ENCODE measurements around the gene GDPGP1. TPM values are rescaled to one million over a fixed set of nuclear protein-coding genes. Genes with fewer than 3 reads are reported as not detected.
"Not testable (repeated sequence)": the region's sequence is repeated elsewhere in the genome, so short reads cannot be mapped to it uniquely, and the experiment has no call there.

Gene GDPGP1
- total RNA-seq, 1 donor from 2014 or later = 9.2 TPM

DNA sequence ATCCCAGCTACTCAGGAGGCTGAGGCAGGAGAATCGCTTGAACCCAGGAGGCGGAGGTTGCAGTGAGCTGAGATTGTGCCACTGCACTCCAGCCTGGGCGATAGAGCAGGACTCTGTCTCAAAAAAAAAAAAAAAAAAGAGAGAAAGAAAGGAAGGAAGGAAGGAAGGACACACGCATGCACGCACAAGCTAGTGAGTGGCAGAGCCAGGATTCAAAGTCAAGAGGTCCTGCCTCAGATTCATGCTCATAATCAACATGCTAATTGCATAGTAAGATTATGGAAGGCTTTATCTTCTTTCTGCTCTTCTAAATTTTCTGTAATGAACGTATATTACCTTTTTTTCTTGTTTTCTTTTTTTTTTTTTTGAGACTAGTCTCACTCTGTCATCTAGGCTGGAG lies 26.7 kb downstream of the GDPGP1 start:
- DNase-seq (ENCODE audit: low read depth in 2 of 2) = peak; percentile 60 to 76

DNA sequence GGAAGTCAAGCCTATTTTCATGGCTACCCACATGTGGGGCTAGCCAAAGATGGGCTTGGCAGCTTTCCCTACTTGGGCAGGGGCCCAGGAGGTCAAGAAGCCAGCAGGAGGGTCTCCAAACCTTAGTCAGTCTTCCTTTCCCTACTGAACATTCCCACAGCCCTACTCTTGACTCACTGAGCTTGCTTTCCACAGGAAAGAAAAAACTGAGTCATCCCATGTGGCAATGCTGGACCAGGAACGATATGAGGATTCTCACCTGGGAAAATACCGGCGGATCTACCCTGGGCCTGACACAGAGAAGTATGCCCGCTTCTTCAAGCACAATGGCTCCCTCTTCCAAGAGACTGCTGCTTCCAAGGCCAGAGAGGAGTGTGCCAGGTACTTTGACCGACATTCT lies 27.8 kb downstream of the GDPGP1 start:
- DNase-seq (ENCODE audit: low read depth in 2 of 2) = peak; percentile 89 to 96

DNA sequence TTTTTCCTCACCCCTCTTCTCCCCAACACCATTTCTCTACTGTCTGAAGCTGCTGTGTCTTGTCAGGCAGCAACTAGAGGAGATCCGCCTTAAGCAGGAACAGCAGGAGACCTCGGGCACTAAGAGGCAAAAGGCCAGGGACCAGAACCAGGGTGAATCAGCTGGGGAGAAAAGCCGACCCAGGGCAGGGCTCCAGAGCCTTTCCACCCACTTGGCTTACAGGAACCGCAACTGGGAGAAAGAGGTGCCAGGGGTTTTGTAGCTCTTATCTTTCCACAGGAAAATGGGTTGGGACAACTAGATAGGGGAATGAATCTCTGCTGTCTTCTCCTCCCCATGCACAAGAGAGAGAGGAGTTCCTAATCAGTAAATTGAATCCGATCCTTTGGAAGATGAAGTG lies 28.4 kb downstream of the GDPGP1 start:
- DNase-seq (ENCODE audit: low read depth in 2 of 2) = peak in 1 of 2 donors; percentile 22

DNA sequence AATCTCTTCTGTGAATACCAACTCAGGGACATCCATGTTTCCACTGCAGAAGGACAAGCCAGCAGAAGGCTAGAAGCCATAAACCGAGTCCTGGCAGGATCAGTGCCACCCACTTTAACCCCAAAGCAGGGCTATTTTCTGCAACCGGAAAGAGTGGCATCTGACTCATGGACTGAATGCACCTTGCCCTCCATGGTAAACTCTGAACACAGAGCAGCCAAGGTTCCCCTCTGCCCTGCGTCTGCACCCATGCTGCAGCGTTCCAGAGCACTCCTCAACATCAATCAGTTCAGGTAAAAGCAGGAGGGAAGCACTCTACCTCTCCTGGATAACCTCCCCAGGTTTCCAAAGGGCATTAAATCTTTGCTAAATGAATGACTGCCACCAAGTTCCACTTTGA lies 30.7 kb downstream of the GDPGP1 start:
- peak in 1 of 2 donors; percentile 74 for DNase-seq (ENCODE audit: low read depth in 2 of 2)

DNA sequence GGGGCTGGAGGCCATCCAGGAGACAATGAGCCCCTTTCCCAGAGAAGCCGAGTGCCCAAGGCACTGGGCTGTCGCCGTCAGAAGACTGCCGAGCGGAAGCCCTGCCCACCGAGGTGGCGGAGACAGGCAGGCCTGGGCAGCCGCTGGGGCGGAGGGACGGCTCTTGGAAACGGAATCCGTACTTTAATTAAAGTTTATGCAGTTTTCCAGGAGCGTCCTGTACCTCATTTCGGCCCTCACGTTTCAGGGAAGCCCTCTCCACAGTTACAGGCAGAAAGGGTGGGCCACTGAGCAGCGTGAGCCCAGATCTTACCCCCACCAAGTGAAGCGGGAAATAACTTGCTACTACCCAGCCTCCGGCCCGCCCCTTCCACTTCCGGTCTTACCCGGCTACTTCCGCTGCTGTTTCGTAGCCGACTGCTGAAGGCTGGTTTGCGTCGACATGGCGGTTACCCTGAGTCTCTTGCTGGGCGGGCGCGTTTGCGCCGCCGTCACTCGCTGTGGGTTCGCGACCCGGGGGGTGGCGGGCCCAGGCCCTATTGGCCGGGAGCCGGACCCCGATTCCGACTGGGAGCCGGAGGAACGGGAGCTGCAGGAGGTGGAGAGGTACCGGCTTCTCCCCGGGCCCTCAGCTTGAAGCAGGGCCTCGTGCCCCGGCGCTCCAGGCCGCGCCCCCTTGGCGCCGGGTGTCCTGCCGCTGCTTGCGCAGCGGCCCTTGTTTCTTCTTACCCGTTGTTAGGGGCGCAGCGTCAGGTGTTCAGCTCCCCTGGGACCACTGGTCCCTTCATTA lies 31.5 kb downstream of the GDPGP1 start, which contains the start of gene NGRN:
TSS of gene NGRN (plus strand) at position 402 of the 790 bp plus-strand sequence. CDS start at position 443, 41 bp downstream.
- DNase-seq (ENCODE audit: low read depth in 2 of 2) = peak; percentile 87 to 97

DNA sequence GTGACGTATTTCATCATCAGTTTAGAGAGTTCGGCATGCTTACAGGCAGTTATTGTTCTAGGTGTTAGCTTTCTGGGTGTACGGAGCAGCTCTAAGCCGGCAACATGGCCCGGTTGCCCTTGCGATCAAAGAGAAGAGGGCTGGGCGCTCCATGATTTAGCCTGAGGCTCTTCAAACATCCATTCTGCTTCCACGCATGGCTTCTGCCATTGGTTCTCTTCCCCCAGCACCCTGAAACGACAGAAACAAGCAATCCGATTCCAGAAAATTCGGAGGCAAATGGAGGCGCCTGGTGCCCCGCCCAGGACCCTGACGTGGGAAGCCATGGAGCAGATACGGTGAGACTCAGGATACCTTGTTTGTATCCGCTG lies 32.0 kb downstream of the GDPGP1 start:
- DNase-seq (ENCODE audit: low read depth in 2 of 2) = peak in 1 of 2 donors; percentile 55

DNA sequence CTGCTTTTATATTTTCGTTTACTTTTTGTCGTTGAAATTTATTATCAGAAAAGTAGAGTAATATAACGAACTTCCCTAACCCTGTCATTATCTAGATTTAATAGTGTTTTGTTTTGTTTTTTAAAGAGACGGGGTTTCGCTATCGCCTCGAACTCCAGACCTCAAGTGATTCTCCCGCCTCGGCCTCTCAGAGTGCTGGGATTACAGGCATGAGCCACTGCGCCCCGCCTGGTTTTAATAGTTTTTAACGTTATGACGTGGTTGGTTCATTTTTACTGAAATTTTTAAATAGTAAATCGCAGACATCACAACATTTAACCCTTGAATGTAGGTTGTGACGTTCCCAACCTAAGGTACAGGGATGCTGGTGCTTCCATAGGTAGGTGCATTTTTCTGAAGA lies 32.5 kb downstream of the GDPGP1 start:
- peak in 1 of 2 donors; percentile 51 for DNase-seq (ENCODE audit: low read depth in 2 of 2)

DNA sequence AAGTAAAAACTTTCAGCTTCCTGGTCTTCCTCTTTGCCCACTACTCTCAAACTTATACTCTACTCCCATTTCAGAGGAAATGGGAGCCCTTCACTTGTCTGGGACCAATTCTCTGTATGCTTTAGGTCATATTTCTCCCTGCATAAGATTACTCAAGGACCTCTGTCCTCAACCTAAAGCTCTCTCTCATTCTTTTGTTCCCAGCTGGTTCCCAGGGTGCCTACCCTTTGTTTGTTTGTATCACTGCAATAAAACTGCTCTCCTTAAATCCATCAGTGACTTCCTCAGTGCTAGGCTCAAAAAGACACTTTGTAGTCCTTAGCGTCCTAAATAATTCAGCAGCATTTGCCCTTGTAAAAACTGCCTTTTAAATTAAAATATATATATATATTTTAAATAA lies 34.4 kb downstream of the GDPGP1 start:
- DNase-seq (ENCODE audit: low read depth in 2 of 2) = no peak

DNA sequence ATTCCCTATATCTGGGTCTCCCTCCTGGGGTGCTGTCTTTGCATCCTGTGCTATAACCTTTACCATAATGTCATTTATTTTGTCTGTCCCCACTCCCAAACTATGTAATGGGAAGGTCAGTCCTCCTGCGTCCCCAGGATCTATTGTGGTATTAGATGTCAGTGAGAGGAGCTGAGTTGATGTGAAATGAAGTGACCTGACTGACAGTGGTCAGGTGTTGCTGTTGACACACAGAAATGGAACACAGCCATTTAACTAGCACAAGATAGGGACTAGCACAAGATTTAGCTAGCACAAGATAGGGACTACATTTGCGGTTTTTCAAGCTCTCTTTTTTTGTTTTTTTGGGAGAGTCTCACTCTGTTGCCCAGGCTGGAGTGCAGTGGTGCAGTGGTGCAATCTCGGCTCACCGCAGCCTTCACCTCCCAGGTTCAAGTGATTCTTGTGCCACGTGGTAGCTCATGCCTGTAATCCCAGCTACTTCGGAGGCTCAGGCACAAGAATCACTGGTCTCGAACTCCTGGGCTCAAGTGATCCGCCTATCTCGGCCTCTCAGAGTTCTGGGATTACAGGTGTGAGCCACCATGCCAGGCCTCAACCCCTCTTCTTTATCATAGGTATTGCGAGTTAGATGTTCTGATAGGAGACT lies 36.6 kb downstream of the GDPGP1 start:
- DNase-seq (ENCODE audit: low read depth in 2 of 2) = no peak

DNA sequence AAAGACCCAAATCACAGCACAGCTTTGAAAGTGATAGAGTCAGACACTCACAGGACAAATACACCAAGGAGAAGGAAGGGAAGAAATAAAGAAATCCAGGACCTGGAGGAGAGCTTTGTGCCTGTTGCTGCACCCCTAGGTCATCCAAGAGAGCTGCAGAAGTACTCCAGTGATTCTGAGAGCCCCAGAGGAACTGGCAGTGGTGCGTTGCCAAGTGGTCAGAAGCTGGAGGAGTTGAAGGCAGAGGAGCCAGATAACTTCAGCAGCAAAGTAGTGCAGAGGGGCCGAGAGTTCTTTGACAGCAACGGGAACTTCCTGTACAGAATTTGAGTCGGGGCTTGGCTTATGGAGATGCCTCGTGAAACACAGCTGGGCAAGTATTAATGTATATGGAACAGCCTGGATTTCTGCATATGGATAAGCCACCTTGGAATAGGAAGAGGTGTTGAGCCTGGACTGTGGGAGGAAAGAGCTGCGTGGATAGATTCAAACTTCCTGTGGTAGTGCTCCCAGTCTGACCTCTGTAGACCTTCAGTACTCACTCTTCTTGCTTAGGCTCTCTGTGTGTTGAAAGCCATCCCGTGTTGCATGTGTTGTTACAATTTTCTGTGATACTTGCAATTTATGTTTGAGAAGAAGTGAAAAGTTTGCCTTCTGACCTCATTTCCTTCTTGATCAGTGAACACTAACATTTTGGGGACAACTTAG lies 37.6 kb downstream of the GDPGP1 start:
- DNase-seq (ENCODE audit: low read depth in 2 of 2) = no peak

DNA sequence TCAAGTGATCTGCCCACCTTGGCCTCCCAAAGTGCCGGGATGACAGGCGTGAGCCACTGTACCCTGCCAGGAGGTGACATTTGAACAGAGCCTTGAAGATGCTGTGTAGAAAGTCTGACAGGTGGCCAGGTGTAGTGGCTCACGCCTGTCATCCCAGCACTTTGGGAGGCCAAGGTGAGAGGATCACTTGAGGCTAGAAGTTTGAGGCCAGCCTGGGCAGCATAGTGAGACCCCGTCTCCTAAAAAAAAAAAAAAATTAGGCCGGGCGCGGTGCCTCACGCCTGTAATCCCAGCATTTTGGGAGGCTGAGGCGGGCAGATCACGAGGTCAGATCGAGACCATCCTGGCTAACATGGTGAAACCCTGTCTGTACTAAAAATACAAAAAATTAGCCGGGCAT lies 44.5 kb downstream of the GDPGP1 start:
- DNase-seq (ENCODE audit: low read depth in 2 of 2) = not testable (repeated sequence)

DNA sequence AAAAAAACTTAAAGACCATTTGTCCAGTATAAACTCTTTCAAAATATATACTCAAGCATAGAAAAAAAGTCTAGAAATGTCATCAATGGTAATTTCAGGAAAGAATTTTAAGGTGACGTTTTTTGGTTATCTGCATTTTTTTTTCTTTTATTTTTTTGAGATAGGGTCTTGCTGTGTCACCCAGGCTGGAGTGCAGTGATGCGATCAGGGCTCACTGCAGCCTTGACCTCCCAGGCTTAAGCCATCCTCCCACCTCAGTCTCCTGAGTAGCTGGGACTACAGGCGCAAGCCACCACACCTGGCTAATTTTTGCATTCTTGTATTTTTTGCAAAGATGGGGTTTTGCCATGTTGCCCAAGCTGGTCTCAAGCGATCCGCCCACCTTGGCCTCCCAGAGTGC lies 46.7 kb downstream of the GDPGP1 start:
- DNase-seq (ENCODE audit: low read depth in 2 of 2) = not testable (repeated sequence)

DNA sequence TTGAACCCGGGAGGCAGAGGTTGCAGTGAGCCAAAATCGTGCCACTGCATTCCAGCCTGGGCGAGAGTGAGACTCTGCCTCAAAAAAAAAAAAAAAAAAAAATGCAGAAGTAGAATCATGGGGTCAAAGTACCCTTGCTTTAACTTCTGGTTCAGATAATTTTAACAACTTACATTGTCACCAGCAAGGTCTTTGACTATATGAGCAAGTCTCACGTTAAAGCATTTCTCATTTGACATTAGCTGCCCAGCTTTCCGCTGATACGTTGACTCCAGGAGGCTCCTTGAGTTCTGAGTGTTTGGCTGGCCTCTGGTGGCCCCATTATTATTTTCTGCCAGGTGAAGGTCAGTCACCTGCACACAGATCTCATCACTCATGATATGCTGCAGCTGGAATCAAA lies 47.6 kb downstream of the GDPGP1 start:
- DNase-seq (ENCODE audit: low read depth in 2 of 2) = not testable (repeated sequence)

DNA sequence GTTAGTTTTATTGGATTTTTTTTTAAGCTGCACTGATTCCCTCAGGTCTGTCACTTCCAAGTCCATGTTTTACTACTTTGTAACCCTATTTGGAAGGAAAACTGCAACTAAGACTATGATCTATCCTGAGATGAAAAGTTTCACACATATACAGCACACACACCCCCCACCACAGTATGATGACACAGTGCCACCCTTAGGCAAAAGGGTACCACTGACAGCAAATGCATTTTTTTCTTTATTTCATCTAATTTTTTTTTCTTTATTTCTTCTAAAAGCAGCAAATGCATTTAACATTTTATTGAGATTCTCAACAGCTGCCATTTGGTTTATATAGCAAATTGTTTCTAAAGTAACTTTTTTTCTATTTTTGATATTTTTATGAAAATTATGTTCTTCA lies 52.7 kb downstream of the GDPGP1 start:
- peak; percentile 48 to 69 for DNase-seq (ENCODE audit: low read depth in 2 of 2)

DNA sequence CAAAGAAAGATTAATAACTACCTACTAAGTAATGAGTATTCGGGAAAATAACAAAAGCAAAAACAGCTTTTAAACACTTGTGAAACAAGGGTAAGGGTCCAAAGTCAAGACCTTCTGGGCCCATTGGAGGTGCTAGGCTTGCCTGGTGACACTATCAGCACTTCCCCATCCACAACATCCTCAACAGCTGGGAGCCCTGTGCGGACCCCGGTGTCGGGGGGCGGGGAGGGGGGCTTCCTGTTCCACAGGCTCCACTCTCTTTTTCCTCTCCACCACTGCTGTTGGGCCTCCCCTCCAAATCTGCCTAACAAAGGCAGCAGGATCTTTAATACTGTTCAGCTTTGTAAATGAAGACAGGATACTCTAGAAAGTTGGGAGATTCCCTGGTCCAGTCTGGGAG lies 53.1 kb downstream of the GDPGP1 start:
- DNase-seq (ENCODE audit: low read depth in 2 of 2) = no peak

DNA sequence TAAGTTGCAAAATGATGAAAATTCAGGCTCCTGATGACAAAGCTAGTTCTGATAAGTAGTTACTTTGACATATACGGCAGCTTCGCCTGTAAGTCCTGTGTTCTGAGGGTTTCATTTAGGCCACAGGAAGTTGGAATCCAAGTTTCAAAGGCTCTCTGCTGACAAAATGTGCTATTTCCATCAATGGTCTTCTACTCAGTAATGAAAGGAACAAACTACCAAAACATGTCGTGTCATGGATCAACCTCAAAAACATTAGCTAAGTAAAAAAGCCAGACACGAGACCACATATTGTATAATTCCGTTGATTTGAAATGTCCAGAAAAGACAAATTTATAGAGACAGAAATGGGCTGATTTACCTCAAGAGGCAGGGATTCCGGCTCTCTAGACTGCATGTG lies 53.9 kb downstream of the GDPGP1 start:
- no peak for DNase-seq (ENCODE audit: low read depth in 2 of 2)

DNA sequence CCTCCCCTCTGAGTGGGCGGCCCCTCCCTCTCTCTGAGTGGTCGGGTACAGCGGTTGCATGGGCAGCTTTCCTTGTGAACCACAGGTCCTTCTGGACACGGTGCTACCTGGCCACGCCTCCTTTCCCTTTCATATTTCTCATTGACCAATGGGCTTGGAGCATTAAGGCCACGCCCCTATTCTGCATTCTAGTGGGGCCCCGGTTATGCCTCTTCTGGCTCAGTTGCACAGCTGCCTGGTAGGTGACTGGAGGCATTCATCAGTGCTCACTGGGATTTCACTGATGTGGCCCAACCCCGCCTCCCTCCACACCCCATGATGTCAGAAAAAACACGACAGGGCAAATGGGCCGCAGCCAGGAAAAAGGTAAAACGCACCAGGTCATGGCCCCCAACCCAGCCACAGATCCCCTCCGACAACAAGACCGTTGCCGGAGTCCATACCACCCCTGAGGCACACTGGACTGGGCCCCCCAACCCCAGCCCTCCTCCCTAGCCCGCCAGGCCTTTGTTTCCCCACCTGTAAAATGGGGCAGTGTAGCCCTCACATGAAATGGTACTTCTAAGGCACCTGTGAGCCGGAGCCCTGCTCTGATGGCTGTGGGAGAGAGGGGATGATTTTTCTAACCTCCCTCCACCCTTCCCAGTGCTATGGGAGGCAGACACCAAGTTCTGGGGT lies 57.8 kb downstream of the GDPGP1 start:
- DNase-seq (ENCODE audit: low read depth in 2 of 2) = peak in 1 of 2 donors; percentile 17

DNA sequence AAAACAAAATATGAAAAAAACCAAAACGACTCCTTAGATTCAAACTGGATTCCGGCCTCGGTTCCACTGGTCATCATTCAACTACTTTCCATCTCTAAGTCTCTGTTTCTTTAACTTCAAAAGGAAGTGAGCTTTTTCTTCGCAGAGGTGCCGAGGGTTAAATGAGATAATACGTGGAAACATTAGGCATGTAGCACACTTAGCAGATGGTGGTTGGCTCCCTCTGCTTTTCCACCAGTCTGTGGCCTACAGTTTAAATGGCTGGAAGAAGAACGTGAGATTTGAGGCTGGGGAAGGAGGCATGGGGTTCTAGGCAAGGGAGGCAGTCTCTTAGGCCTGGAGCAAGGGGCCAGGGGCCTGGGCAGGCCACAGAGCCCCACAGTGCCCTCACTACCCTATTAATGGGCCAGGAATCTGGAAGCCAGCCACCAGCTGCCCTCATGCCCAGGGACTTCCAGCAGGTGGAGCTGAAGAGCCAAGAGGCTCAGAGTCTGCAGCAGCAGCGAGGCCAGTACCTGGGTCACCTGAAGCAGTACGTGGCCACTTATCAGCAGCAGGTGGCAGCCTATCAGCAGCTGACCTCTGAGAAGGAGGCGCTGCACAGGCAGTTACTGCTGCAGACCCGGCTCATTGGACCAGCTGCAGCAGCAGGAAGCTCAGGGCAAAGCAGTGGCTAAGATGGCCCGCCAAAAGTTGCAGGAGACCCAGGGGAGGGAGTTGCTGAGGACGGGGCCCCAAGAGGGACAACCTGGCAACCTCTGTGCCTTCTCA lies 59.2 kb downstream of the GDPGP1 start:
- peak in 1 of 2 donors; percentile 56 for DNase-seq (ENCODE audit: low read depth in 2 of 2)

DNA sequence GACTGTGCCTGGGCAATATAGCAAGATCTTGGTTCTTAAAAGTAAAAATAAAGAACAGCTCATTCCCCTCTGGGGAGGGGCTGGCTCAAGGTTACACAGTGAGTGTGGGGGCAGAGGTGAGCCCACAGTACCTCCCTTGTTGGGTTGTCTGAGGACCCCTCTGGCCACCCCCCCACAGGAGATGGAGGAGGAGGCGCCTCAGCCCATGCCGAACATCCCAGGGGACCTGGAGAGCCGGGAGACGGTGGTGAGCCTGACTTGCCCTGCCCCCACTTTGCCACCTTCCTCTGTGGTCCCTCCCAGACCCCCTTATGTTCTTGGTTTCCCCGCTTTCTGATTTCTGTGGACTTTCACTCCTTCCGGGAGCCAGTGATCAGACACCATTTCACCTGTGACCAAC lies 60.1 kb downstream of the GDPGP1 start:
- DNase-seq (ENCODE audit: low read depth in 2 of 2) = no peak

DNA sequence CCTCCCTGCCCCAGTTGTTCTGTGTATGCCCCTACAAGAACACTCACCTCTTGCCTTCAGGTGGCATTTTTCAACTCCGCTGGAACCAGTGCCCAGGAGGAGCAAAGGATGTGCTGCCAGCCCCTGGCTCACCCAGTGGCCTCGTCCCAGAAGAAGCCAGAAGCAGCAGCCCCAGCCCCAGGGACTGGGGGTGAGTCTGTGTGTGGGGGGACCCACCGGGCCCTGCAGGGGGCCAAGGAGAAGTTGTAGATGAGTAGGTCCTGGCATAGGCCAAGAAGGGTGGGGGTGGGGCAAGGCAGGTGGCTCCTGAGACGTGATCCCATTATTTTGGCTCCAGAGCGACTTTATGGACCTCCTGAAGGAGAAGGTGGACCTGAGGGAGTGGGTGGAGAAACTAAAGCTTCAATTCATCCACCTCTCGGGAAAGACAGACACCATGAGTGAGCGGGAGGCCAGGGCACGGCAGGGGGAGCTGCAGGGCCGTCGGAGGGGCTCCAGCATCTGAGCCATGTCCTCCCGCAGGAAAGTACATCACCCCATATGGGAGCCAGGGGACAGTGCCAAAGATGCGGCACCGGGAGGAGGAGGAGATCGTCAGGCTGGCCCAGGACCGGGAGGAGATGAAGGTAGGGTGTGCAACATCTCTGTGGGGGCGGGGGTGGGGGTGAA lies 60.7 kb downstream of the GDPGP1 start:
- no peak for DNase-seq (ENCODE audit: low read depth in 2 of 2)

DNA sequence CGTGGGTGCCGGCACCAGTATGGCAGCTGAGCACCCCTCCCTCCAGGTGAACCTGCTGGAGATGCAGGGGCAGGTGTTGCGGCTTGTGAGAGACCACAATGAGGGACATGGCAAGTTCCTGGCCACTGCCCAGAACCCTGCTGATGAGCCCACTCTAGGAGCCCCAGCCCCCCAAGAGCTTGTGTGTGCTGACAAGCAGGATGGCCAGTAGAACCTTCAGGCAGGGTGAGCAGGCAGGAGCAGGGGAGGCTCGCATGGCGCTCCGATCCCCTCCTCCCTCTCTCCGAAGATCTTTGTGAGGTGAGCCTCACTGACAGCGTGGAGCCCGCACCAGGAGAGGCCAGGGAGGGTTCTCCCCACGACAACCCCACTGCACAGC lies 61.2 kb downstream of the GDPGP1 start:
- no peak for DNase-seq (ENCODE audit: low read depth in 2 of 2)

Data from dermis microvascular lymphatic vessel endothelial cell (primary cell).